ENCODE results near the gene ATP6V1B1.

The ATP6V1B1 gene

DNA sequence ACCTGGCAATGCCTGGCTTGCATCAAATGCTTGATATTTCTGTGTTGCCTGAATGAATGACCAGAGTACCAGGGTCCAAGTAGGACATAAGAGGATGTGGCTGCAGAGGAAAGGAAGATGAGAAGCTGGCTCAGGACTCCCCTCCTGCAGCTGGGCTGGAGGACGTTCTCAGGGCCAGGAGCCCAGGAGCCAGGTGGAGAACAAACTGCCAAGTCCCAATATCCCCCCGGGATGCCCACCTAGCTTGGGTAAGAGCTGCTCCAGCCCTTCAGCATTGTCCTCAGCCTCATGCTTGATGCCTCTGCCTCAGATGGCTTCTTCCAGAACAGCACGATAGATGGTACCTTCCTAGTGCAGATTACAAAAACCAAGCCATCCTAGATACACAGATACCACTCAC is 8.6 kb upstream of the ATP6V1B1 start:
- DNase-seq (ENCODE audit: low read depth in 3 of 3), result no peak

GRCh38 chr2:70927641-70928040 is 8.1 kb upstream of the ATP6V1B1 start:
- DNase-seq (ENCODE audit: low read depth in 3 of 3), result no peak

- DNase-seq (ENCODE audit: low read depth in 3 of 3), result no peak
Observed at GRCh38 chr2:70928366-70928765, 7.3 kb upstream of the ATP6V1B1 start.

- DNase-seq (ENCODE audit: low read depth in 3 of 3), result no peak
Observed at GRCh38 chr2:70930371-70931329, 5.0 kb upstream of the ATP6V1B1 start.

DNA sequence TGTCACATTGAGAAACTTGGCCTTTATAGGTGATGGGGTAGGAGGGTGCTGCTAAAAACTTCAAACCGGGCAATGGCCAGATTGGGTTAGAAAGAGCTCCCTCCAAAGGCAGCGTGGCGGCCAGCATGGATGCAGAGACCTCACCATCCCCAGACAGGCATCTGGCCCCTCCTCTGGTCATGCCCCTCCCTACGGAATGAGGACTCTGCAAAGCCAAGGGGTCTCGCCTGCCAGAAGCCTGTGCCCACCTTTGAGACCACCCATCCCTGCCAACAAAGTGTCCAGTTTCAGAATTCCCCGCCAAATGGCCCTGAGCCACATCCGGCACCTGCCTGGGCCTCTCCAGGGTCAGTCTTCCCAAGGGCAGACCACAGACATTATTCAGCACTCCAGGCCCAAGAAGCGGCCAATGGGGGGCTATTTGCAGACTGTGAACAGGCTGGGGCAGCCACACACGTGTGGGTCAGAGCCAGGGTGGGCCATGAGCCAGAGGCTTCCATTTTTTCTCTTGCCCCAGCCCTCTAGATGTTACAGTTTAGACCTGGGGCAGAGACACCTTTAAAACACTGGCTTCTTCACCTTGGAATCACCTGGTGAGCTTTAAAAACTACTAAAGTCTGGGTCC is 4.2 kb upstream of the ATP6V1B1 start:
- DNase-seq (ENCODE audit: low read depth in 3 of 3), result no peak

- no peak for DNase-seq (ENCODE audit: low read depth in 3 of 3)
Observed at GRCh38 chr2:70932631-70933230, 3.0 kb upstream of the ATP6V1B1 start.

DNA sequence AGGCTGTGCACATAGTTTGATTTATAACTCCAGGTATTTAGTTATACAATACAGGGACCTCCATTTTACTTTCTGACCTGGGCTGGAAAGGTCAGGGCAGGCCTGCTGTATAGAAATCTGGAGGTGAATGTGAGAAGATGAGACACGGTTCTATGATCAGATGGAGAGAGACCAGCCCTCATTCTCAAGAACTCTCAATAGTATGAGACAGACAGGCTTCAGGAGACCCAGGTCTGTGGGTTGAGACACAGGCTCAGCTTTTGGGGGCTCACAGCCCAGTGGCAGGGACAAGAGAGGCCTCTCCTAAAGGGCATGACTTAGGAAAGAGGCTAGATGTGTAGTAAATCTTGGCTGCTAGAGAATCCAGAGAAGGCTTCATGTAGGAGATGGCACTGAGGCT is 719 bp upstream of the ATP6V1B1 start:
- DNase-seq (ENCODE audit: low read depth in 3 of 3), result no peak

DNA sequence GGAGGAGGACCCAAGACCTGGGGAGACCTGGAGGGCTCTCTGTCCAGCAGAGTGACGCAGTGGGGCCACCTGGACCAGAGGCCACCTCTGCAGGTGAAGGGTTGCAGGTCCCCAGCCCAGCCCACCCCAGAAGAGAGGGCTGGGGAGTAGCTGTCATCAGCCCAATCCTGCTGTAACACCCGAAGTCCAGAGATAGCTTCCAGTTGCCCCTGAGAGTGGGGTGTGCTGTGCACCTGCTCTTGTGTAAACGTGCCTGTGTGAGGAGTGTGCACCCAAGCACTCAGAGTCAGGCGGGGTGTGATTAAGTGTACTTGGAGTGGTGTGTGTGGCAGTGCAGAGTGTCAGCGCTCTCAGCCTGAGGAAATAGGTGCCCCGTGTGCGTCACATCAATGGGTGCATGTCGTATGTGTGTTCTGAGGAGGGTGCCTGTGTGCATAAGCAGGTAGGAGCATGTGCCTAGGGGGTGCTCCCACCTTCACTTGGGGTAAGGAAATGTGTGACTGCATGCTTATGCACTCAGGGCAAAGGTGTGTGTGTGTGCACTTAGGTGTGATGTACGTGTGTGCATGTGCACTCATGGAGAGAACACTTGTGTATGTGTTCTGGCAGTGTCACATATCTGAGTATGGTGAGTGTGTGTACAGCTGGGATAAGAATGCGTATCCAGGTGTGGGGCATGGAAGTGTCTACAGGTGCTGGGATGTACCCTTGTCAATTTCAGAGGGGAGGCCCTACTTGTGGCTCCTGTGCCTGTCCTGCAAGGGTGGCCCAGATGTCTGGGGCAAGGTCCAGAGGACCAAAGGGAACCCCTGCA is 672 bp downstream of the ATP6V1B1 start:
- no peak for DNase-seq (ENCODE audit: low read depth in 3 of 3)

DNA sequence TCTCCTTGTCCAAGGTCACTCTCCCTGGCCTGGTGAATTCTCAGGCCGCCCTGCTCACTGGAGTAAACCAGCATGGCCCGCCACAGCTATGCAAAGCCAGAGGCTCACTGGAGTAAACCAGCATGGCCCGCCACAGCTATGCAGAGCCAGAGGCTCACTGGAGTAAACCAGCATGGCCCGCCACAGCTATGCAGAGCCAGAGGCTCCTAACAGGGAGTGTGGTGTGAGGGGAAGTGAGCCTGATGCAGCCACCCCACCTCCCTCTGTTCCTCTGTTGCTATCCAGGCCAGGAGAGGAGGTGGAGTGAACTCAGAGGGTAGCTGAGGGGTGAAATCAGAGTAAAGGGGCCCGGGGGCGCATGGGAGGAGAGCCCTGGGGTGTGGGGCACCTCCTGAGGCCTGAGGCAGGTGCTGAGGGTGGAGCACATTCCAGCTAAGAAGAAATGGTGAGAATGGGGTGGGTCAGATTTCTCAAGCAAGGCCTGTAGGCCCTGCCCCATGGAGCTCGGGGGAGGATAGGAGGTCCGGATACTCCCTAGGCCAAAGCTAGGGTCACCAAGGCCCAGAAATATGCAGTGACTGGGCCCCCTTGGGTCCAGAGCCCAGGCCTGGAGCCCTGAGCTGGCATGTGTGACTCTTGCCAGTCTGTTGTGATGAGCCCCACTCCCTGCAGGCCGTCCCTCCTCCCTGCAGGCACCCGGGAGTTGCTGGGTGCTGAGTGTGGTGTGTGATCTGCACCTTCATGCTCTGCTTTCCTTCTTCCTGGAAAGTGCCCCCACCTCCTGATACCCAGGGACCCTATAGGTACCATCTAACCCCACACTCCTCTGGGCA is 1.5 kb downstream of the ATP6V1B1 start:
- no peak for DNase-seq (ENCODE audit: low read depth in 3 of 3)

- no peak for DNase-seq (ENCODE audit: low read depth in 3 of 3)
Observed at GRCh38 chr2:70937866-70938585, 2.3 kb downstream of the ATP6V1B1 start.

DNA sequence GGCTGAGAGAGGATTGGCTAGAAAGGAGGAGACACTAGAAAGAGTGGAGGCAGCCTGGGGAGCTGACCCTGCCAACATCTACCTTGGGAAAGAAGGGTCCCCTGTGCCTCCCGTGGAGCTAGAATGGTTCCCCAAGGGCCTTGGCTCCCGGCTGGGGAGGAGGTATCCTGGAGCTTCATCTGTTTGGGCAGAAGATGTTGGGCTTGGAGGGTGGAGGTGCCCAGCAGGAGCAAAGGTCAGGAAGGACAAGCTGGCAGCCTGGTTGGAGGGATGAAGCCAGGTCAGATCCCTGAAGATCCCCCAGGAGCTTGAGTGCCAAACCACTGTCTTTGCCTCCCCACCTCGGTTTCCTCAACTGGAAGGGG is 2.9 kb downstream of the ATP6V1B1 start:
- no peak for DNase-seq (ENCODE audit: low read depth in 3 of 3)

- DNase-seq (ENCODE audit: low read depth in 3 of 3), result no peak
Observed at GRCh38 chr2:70939001-70939838, 3.5 kb downstream of the ATP6V1B1 start.

DNA sequence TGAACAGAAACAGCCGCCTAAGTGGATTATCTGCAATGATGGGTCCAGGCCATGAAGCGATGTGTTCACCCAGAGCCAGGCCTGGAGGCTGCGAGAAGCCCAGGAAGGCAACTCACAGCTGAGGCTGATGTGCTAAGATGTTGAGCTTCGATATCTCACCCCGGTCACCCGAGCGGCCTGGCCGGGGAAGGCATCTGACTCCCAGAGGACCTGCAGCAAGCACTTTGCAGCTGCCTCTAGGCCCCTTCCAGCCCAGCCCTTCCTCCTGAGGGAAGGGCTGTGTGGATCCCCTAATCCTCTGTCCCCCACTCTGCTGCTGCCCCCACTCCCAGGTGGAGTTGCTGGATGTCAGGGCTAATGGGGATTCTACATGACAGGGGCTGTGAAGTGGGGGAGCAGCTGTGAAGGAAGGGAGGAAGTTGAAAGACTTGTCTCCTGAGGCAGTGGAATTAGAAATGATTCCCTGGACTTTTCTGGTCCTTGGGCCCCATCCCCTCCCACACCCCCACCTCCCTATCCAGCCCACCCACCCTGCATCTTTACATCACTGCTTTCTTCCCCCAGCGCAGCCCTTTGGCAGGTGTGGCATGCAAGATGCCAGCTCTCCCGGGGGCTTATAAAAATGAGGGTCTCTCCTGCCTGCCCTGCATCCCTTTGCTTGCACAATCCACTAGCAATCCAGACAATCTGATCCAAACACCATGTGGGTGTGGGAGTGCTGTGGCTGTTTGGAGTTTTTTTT is 4.3 kb downstream of the ATP6V1B1 start:
- DNase-seq (ENCODE audit: low read depth in 3 of 3), result no peak

GRCh38 chr2:70941186-70941585 is 5.5 kb downstream of the ATP6V1B1 start:
- no peak for DNase-seq (ENCODE audit: low read depth in 3 of 3)

DNA sequence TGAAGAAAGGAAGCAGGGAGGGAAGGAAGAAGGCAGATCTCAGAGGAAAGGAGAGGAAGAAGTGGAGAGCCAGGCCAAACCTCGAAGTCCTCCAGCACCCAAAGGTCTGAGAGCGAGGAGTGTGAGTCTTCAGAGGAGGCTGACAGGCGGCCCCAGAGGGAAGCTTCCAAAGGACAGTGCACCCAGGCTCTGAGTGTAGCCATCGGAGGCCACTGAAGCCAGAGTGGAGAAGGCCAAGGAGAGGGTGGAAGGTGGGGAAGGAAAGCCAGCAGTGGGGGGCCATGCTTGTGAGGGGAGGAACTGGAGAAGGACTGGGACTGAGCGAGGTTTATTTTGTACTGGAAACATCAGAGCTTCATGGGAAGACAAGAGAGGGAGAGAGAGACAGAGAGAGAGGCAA is 6.0 kb downstream of the ATP6V1B1 start:
- no peak for DNase-seq (ENCODE audit: low read depth in 3 of 3)

- DNase-seq (ENCODE audit: low read depth in 3 of 3), result no peak
Observed at GRCh38 chr2:70942396-70943204, 6.9 kb downstream of the ATP6V1B1 start.

- no peak for DNase-seq (ENCODE audit: low read depth in 3 of 3)
Observed at GRCh38 chr2:70943205-70943871, 7.6 kb downstream of the ATP6V1B1 start.

Measured in stimulated activated CD4-positive, alpha-beta T cell treated with anti-CD3 and anti-CD28 coated beads, TNF-alpha, amount 100 ng/mL, for 4 hours (primary cell).